H7 (cell line): ENCODE data around the gene SLC22A31. TPM values are rescaled to one million over a fixed set of nuclear protein-coding genes. Genes with fewer than 3 reads are reported as not detected.

Source experiments
- DNase-seq: peaks from one replicate; pipeline ENCODE4 v3.0.0; 2012
- H3K27me3 ChIP-seq: 2 replicates; pipeline ENCODE4 v1.6.0; 2011; ENCODE audit warnings: mild to moderate bottlenecking, low read length; ENCODE audit not compliant: control insufficient read depth, insufficient read depth
- H3K36me3 ChIP-seq: replicated peaks from 2 replicates; pipeline ENCODE4 v1.5.1; 2011; ENCODE audit warnings: low read length; ENCODE audit not compliant: control insufficient read depth, insufficient read depth
- H3K4me3 ChIP-seq: 2 replicates; pipeline ENCODE4 v1.5.1; 2011; ENCODE audit warnings: low read depth, mild to moderate bottlenecking, control low read depth, low read length, moderate library complexity; ENCODE audit not compliant: insufficient read depth
- total RNA-seq: library from RNA; depleted of rRNA; stranded (reverse); fragments of >200 nt; shearing (Covaris generic); gene quantifications from 2 replicates; pipeline ENCODE4 v1.2.3, GENCODE V29; 2014

Gene SLC22A31
- total RNA-seq, 1 experiment from 2014 or later = 1.9 TPM

DNA sequence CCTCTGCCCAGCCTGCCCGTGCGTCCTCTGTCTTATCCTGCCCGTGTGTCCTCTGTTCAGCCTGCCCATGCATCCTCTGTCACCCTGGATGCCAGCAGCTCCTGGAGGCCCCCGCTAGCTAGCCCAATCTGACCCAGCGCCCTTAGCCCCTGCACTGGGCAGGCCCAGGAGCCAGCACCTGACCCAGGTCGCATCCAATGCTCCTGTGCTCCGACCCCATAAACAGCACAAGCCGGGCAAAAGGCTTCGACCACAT, 15.7 kb downstream of the SLC22A31 start:
- DNase-seq = no peak
- no peak overlapping the region for H3K4me3 ChIP-seq
- H3K36me3 ChIP-seq = no peaks in the 10 kb centered on the region
- H3K27me3 ChIP-seq = no peaks in the 10 kb centered on the region

DNA sequence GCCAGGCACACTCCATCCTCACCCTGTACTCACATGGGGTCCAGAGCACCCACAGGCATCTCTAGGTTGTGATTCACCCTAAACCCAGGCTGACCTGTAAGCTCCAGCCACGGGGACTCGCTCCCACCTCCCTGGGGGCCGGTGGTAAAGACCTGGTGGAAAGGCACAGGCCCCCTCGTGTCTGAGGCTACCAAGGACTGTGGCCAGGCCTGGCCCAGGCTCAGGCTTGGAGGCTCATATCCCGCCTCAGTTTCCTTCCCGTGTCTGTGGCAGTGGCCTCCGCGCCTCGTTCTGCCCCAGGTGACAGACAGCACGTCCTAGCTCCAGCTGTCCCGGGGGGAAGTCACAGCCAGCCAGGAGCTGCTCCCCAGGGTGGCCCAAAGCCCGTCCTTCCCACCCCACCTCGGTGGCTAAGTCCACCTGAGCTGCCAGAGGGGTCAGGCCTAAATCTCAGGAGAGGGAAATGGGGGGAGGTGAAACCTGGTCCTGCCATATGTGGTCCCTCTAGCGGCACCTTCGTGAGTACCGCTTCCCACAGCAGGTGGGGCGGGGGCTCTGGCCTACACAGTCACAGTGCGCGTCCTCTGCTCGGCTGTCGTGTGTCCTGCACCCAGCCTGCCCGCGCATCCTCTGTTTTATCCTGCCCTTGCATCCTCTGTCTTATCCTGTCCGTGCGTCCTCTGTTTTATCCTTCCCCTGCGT, 16.2 kb downstream of the SLC22A31 start:
- H3K36me3 ChIP-seq = no peaks in the 10 kb centered on the region
- no peaks in the 10 kb centered on the region for H3K27me3 ChIP-seq
- DNase-seq = no peak
- H3K4me3 ChIP-seq = no peak overlapping the region

DNA sequence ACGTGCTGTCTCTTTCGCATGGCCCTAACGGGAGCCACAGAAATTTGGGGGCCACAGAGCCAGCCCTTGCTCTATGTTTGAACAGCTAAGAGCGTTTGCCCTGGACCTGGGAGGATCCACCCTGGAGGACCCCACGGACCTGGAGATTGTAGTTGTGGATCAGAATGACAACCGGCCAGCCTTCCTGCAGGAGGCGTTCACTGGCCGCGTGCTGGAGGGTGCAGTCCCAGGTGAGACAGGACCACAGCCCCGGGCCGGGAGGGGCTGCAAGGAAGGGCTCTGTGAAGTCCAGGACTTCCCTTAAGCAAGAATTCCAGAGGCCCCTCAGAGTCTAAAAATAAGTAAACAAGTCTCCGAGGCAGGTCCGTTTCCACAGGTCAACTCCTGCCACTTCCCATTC, 16.9 kb downstream of the SLC22A31 start:
- no peak for DNase-seq
- Histone ChIP-seq H3K36me3 (no peaks in the 10 kb centered on the region), H3K4me3 (no peak overlapping the region), H3K27me3 (no peaks in the 10 kb centered on the region)

- H3K36me3 ChIP-seq = no peaks in the 10 kb centered on the region
- no peak overlapping the region for H3K4me3 ChIP-seq
- no peaks in the 10 kb centered on the region for H3K27me3 ChIP-seq
- no peak for DNase-seq
Observed at GRCh38 chr16:89179656-89180315, 20.6 kb downstream of the SLC22A31 start.

DNA sequence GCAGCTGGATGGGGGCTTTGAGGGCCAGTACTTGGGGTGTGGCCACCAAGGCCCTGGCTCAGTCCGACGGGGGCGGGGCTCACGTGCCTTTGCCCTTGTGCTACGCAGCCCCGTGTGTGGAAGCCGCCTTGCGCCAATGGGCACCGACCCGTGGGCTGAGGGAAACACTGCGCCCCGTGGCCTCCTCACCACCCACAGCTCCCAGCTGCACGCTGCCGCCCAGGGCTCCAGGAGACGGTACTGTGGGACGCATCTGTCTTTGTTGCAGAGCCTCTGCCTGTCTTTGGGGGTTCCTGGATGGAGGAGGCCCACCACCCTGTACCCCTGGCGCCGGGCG, 21.2 kb downstream of the SLC22A31 start:
- Histone ChIP-seq H3K4me3 (no peak overlapping the region), H3K36me3 (no peaks in the 10 kb centered on the region), H3K27me3 (no peaks in the 10 kb centered on the region)
- DNase-seq = no peak

GRCh38 chr16:89178453-89179147, 21.7 kb downstream of the SLC22A31 start:
- Histone ChIP-seq H3K27me3 (no peaks in the 10 kb centered on the region), H3K36me3 (no peaks in the 10 kb centered on the region)
- no peak for DNase-seq

GRCh38 chr16:89177501-89177900, 22.8 kb downstream of the SLC22A31 start:
- Histone ChIP-seq H3K27me3 (peaks cover under 1% of the 10 kb centered on the region), H3K36me3 (no peaks in the 10 kb centered on the region), H3K4me3 (no peak overlapping the region)
- no peak for DNase-seq

More at GRCh38 chr16:89178453-89179147, 21.7 kb downstream of the SLC22A31 start:
- H3K4me3 ChIP-seq = no peak overlapping the region

GRCh38 chr16:89176717-89177116, 23.6 kb downstream of the SLC22A31 start:
- H3K4me3 ChIP-seq = no peak overlapping the region
- no peaks in the 10 kb centered on the region for H3K36me3 ChIP-seq
- DNase-seq = no peak
- H3K27me3 ChIP-seq = peaks cover 3% of the 10 kb centered on the region

GRCh38 chr16:89176147-89176690, 24.1 kb downstream of the SLC22A31 start:
- Histone ChIP-seq H3K36me3 (no peaks in the 10 kb centered on the region), H3K4me3 (no peak overlapping the region), H3K27me3 (peaks cover 3% of the 10 kb centered on the region)
- no peak for DNase-seq

DNA sequence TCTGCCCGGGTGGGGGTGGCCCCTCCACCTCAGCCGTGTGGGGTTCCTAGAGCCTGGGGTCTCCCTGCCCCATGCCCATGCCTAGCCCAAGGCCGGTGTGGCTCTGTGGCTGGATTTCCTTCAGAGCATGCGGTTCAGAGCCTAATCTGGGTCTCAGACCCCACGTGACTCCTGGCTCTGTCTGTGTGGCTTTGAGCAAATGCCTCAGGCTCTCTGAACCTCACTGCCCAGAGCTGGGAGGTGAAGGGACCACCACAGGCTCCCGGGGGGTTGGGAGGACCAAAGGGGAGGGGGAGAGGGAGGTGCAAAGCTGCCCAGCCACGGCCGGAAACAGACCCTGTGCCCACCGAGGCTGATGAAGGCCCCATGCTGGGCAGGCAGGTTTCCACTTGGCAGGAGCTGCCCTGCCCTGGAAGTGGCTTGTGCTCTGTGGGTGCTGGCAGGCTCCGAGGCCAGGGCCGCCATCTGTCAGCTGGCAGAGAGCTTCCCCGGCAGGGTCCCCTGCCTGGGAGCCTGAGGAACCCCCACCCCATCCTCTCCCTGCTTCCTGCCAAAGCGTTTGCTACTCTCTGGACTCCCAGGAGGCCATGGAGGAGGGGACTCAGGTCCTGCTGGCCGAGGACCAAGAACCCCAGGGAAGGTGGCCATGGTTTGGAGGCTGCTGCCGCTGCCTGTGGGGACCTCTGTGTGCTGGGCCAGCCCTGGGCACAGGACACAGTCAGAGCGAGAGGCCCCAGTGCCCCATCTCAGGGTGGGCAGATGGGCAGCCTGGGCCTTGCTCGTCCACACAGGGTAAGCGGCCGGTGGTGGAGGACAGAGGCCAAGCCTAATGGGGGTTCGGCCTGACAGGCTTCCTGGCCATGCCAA, 24.8 kb downstream of the SLC22A31 start:
- Histone ChIP-seq H3K4me3 (no peak overlapping the region), H3K27me3 (peaks cover 8% of the 10 kb centered on the region), H3K36me3 (no peaks in the 10 kb centered on the region)
- DNase-seq = no peak

DNA sequence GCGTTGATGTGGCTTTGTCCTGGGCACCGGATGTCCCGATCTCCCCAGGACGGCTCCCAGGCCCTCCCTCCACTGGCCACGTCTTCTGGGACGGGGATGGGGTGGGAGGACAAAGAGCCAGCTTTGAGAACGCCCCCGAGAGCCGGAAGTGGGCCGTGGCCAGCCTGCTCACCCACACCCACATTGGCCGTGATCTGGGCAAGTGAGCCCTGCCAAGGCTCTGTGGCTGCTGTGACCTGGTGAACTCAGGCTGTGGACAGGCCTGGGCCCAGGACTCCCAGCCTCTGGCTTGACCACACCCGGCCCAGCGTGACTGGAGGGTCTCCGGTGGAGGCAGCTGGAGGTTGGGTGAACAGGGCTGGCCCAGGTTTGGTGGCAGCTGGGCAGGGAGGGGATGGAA, 25.5 kb downstream of the SLC22A31 start:
- no peak for DNase-seq
- H3K27me3 ChIP-seq = peaks cover 12% of the 10 kb centered on the region
- no peaks in the 10 kb centered on the region for H3K36me3 ChIP-seq
- no peak overlapping the region for H3K4me3 ChIP-seq

- Histone ChIP-seq H3K36me3 (no peaks in the 10 kb centered on the region), H3K27me3 (peaks cover 14% of the 10 kb centered on the region), H3K4me3 (no peak overlapping the region)
- no peak for DNase-seq
Observed at GRCh38 chr16:89174055-89174827, 26.1 kb downstream of the SLC22A31 start.

- DNase-seq = no peak
- Histone ChIP-seq H3K36me3 (no peaks in the 10 kb centered on the region), H3K4me3 (no peak overlapping the region), H3K27me3 (peaks cover 14% of the 10 kb centered on the region)
Observed at GRCh38 chr16:89173174-89173921, 27.0 kb downstream of the SLC22A31 start.
